Body of pancreas (tissue), 4 donors: ENCODE results near the gene GPC2. TPM values are rescaled to one million over a fixed set of nuclear protein-coding genes. Genes with fewer than 3 reads are reported as not detected.
"Not testable (repeated sequence)": the region's sequence is repeated elsewhere in the genome, so short reads cannot be mapped to it uniquely, and the experiment has no call there.

Source experiments
- ATAC-seq: fragments of 150-250 bp; one replicate; pipeline ENCODE4 v1.9.1; 2016
- DNase-seq, 4 donors: peaks; one replicate each; pipeline ENCODE4 v3.0.0-alpha.2; 2019
- H3K27ac ChIP-seq, 4 donors: fragments of 200-600 bp; sonication (generic); 1 replicate in 3 of 4; 2 replicates in 1 of 4; pipeline versions ENCODE4 v1.5.1 to v1.6.1; 2016 to 2019; ENCODE audit warnings: mild to moderate bottlenecking in 1 of 4, mixed read lengths in 1 of 4, moderate library complexity in 1 of 4
- H3K27me3 ChIP-seq, 2 donors: fragments of 200-600 bp; sonication (generic); one replicate each; pipeline ENCODE4 v1.6.0; 2016; ENCODE audit warnings: mild to moderate bottlenecking in 1 of 2
- H3K36me3 ChIP-seq, 2 donors: fragments of 200-600 bp; sonication (generic); replicated peaks in 1 of 2; 2 replicates each; pipeline ENCODE4 v1.5.1; 2016; ENCODE audit warnings: low read depth in 2 of 2; ENCODE audit not compliant: insufficient read depth in 1 of 2
- H3K4me1 ChIP-seq: fragments of 200-600 bp; sonication (generic); one replicate; pipeline ENCODE4 v1.6.0; 2016
- H3K4me3 ChIP-seq, 2 donors: fragments of 200-600 bp; sonication (generic); 1 replicate in 1 of 2; 2 replicates in 1 of 2; pipeline ENCODE4 v1.5.1; 2016 to 2019
- H3K9me3 ChIP-seq, 3 donors: fragments of 200-600 bp; sonication (generic); 1 replicate in 2 of 3; 2 replicates in 1 of 3; pipeline ENCODE4 v1.5.1; 2016
- CTCF ChIP-seq, 7 experiments: fragments of 450-650 bp in 4 of 7; fragments of 200-600 bp in 3 of 7; sonication (generic) in 3 of 7; IDR thresholded peaks; one replicate each; pipeline ENCODE4 v1.5.1; 2016 to 2019; ENCODE audit warnings: antibody characterized with exemption in 7 of 7
- POLR2A ChIP-seq, 3 donors: fragments of 450-650 bp; IDR thresholded peaks; one replicate each; pipeline ENCODE4 v1.6.1; 2016; ENCODE audit warnings: antibody characterized with exemption in 3 of 3, mild to moderate bottlenecking in 2 of 3
- whole genome bisulfite sequencing, 2 donors: methylation state at CpG; one replicate each; pipeline ENCODE4 v1.1.5; 2017; 5-methylcytosine and 5-hydroxymethylcytosine counted together
- intact Hi-C: fragments of 100-400 bp; cut with DNase I; formaldehyde crosslinking; loops from one replicate; pipeline ENCODE4 v1.15.1; 2023
- total RNA-seq, 2 donors: library from RNA; depleted of rRNA; stranded (reverse); fragments of >200 nt; gene quantifications; one replicate each; pipeline ENCODE4 v1.1.0, GENCODE V29; 2016

The GPC2 gene
- total RNA-seq, 2 donors from 2014 or later: 0.99 to 1.6 TPM

DNA sequence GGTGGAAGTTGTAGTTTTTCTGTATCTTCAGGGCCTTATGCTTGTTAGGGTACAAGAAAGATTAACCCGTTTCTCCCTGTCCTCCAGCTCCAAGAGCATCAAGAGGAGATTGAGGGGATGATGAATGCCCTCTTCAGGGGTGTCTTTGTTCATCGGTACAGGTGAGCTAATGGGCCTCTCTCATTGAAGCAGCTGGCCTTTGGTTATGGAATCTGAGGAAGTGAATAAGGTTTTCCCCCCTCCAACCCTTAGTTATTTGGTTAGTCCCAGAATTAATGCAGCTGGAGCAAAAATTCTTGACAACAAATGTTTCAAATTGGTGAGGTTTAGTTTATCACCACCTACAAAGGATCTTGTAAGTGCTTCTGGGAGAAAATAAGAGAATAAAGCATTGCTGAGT lies 18.0 kb upstream of the GPC2 start:
- H3K4me3 ChIP-seq: no peak overlapping the region
- no peak for DNase-seq
- H3K4me1 ChIP-seq: no peaks in the 10 kb centered on the region
- no peak overlapping the region for H3K27ac ChIP-seq
- intact Hi-C loops: no loop called here
- no peaks in the 10 kb centered on the region for H3K27me3 ChIP-seq
- TF ChIP-seq CTCF (IDR thresholded peaks at IDR 0.05): no peak
- no peaks in the 10 kb centered on the region for H3K36me3 ChIP-seq
- ATAC-seq: no peak
- WGBS, 2 donors: 53 to 63% methylated on average over 2 of the region's 2 CpGs
- no peaks in the 10 kb centered on the region for H3K9me3 ChIP-seq

- DNase-seq: no peak
- no peaks in the 10 kb centered on the region for H3K4me1 ChIP-seq
- 71 to 95% methylated on average over 3 of the region's 3 CpGs for WGBS, 2 donors
- no peaks in the 10 kb centered on the region for H3K36me3 ChIP-seq
- intact Hi-C loops: no loop called here
- no peaks in the 10 kb centered on the region for H3K9me3 ChIP-seq
- no peak overlapping the region for H3K4me3 ChIP-seq
- H3K27me3 ChIP-seq: no peaks in the 10 kb centered on the region
- TF ChIP-seq CTCF (IDR thresholded peaks at IDR 0.05) (no peak), POLR2A (IDR thresholded peaks at IDR 0.05) (no peak)
- no peak for ATAC-seq
- no peak overlapping the region for H3K27ac ChIP-seq
Measured at GRCh38 chr7:100192969-100193368, 15.8 kb upstream of the GPC2 start.

DNA sequence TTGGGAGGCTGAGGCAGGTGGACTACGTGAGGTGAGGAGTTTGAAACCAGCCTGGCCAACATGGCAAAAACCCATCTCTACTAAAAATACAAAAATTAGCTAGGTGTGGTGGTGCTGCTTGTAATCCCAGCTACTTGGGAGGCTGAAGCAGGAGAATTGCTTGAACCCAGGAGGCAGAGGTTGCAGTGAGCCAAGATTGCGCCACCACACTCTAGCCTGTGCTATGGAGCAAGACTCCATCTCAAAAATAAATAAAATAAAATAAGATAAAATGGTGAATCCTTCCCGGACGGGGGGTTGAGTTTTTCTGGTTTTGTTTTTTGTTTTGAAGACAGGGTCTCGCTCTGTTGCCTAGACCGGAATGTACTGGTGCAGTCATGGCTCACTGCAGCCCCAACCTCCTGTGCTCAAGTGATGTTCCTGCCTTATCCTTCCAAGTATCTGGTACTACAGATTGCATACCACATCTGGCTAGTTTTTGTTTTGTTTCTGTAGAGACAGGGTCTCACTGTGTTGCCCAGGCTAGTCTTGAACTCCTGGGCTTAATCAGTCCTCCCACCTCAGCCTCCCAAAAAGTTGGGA lies 15.2 kb upstream of the GPC2 start:
- H3K4me1 ChIP-seq, H3K4me3 ChIP-seq, ATAC-seq, H3K27me3 ChIP-seq, DNase-seq, H3K36me3 ChIP-seq, H3K9me3 ChIP-seq, H3K27ac ChIP-seq, intact Hi-C loops: not testable (repeated sequence)
- 72 to 76% methylated on average over 6 of the region's 6 CpGs for WGBS, 2 donors

- H3K27ac ChIP-seq: no peak overlapping the region
- no peaks in the 10 kb centered on the region for H3K27me3 ChIP-seq
- WGBS, 2 donors: 43 to 56% methylated on average over 2 of the region's 2 CpGs
- TF ChIP-seq CTCF (IDR thresholded peaks at IDR 0.05) (no peak), POLR2A (IDR thresholded peaks at IDR 0.05) (no peak)
- ATAC-seq (no peak), DNase-seq (no peak)
- H3K4me1 ChIP-seq: no peaks in the 10 kb centered on the region
- intact Hi-C loops: no loop called here
- no peak overlapping the region for H3K4me3 ChIP-seq
- H3K36me3 ChIP-seq: no peaks in the 10 kb centered on the region
- no peaks in the 10 kb centered on the region for H3K9me3 ChIP-seq
Measured at GRCh38 chr7:100191775-100192174, 14.6 kb upstream of the GPC2 start.

DNA sequence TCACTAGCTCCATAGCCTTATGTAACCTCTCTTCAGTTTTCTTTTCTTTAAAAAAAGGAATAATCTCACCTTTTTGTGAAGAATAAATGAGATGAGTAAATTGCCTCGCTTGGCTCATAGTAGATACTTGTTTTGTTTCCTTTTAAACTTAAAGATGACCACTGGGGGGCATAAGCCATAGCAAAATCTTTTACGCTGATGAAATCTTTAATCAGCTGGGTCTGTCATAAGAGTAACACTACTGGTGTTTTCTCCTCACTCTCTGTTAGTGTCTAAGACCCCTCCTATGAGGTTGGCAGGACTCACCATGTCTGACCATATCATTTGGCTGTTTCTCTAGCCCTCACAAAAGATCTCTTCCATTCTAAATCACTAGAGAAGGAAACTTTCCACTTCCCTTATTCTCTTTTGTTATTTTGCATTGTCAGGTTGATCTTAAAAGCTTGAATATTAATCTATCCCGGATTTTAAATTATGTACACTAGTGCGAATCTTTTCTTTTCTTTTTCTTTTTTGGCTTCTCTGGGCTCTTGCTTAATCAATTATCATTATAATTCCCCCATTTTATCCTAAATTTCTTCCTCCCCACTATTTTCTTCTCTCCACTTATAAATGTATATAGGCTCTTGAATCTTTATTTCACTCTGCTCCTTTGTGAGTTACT lies 13.0 kb upstream of the GPC2 start:
- TF ChIP-seq CTCF (IDR thresholded peaks at IDR 0.05) (peak in 4 of 7 experiments; percentile 15 to 35 (median 34)), POLR2A (IDR thresholded peaks at IDR 0.05) (no peak)
- Histone ChIP-seq H3K4me3 (no peak overlapping the region), H3K27ac (no peak overlapping the region), H3K9me3 (no peaks in the 10 kb centered on the region), H3K36me3 (no peaks in the 10 kb centered on the region), H3K4me1 (no peaks in the 10 kb centered on the region), H3K27me3 (no peaks in the 10 kb centered on the region)
- peak; percentile 55 for ATAC-seq
- WGBS, 2 donors: 39 to 45% methylated on average over 4 of the region's 4 CpGs
- DNase-seq: no peak
- intact Hi-C loops: no loop called here
